Activated CD4-positive, alpha-beta T cell treated with anti-CD3 and anti-CD28 coated beads, Interleukin-2, Interleukin-6, amounts not matched to agents 100 ng/mL and 50 ng/mL, durations not matched to agents 16 hours and 8 hours (primary cell): ENCODE measurements around the gene KLF11.
"Not testable (repeated sequence)": the region's sequence is repeated elsewhere in the genome, so short reads cannot be mapped to it uniquely, and the experiment has no call there.

Experiments
- DNase-seq: peaks from one replicate; pipeline ENCODE4 v3.0.0-alpha.2; 2020

KLF11 gene

DNA sequence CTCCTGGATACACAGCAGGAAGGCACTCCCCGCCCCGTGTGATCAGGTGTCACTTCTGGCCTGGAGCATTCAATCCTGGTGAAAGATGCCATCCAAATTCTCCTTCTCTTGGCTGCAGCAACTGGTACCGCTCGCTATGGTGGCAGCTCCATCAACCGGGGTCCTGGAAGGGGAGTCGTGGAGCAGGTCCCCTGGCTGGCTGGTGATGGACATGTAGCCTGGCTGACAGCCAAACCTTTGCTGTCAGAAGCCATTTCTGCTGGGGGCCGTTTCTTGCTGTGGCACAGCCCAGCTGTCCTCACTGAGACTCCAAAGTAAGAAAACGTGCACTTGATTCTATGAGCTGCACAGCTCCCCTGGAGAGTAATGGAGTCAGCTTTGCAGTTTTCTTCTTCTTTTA, 44.0 kb downstream of the KLF11 start:
- no peak for DNase-seq

DNA sequence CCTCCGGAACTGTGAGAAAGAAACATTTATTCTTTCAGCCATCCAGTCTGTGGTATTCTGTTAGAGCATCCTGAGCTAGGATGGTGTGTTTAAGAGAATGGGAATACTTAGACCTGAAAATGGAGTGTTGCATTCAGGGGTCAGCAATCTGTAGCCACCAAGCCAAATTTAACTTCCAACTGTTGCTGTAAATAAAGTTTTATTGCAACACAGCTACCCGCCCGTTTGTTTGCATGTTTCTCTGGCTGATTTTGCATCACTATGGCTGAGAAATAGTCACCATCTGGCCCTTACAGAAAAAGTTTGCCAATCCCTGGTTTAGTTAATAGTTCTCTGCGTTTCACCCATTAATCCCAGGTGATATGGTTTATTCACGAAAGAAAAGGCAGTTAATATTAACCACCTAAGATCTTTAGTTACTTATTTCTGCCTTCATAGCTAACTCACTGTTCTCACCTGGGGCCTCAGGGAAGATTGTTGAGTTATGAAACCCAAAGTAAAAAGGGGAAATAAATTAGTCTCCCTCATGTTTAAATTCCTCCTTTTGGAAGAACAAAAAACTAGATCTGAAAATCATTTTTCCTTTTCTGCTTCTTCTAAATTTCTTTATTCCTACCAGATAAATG, 46.3 kb downstream of the KLF11 start:
- no peak for DNase-seq

DNA sequence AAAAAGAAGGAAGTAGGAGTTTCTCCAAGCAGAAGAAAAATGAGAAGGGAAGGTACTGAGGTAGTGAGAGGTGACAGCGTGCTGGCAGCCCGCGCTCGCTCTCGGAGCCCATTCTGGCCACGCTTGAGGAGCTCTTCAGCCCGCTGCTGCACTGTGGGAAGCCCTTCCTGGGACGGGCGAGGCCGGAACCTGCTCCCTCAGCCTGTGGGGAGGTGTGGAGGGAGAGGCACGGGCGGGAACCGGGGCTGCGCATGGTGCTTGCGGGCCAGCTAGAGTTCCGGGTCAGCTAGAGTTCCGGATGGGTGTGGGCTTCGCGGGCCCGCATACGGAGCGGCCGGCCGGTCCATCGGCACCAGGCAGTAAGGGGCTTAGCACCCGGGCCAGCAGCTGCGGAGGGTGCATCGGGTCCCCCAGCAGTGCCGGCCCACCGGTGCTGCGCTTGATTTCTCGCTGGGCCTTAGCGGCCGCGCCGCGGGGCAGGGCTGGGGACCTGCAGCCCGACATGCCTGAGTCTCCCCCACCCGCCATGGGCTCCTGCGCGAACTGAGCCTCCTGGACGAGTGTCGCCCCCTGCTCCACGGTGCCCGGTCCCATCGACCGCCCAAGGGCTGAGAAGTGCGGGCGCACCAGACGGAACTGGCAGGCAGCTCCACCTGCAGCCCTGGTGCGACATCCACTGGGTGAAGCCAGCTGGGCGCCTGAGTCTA, 48.0 kb downstream of the KLF11 start:
- DNase-seq = no peak

DNA sequence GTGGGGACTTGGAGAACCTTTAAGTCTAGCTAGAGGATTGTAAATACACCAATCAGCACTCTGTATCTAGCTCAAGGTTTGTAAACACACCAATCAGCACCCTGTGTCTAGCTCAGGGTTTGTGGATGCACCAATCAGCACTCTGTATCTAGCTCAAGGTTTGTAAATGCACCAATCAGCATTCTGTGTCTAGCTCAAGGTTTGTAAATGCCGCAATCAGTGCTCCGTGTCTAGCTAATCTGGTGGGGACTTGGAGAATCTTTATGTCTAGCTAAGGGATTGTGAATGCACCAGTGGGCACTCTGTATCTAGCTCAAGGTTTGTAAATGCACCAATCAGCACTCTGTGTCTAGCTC, 48.5 kb downstream of the KLF11 start:
- not testable (repeated sequence) for DNase-seq

DNA sequence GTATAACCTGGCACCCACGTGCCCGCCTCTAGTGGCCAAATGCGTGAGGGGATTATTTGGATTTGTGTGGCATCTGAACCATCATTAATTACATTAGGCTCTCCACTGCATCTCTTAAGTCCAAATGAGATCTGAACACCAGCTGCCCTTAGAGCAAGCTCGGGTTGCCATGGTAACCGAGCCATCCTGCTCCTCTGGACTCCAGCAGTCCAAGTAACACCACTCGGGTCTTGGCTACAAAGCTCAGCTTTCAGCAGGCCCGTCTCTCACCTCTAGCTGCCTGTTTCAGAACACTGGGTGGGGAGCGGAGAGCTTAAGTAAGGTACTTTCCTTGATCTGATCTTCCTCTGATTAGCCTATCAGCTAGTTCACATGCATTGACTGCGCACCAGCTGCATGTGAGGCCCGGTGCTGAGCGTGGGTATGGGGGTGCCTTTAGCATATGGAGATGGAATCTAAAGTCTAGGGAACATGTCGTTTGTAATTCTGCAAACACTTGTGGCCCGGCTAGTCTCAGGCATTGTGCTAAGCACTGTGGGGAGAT, 51.0 kb downstream of the KLF11 start:
- DNase-seq = no peak

DNA sequence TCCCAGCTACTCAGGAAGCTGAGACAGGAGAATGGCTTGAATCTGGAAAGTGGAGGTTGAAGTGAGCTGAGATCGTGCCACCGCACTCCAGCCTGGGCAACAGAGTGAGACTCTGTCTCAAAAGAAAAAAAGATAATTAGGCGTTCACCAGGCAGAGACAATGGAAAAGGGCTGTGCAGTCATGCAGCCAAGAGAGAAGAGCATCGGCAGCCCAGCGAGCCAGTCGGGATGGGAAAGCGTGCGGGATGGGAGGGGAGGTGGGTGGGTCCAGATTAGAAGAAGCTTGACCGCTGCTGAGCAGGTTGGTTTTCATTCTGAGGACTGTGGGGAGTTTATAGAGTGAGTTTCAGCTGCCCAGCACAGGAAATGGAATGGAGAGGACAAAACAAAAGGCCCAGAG, 51.8 kb downstream of the KLF11 start:
- no peak for DNase-seq

DNA sequence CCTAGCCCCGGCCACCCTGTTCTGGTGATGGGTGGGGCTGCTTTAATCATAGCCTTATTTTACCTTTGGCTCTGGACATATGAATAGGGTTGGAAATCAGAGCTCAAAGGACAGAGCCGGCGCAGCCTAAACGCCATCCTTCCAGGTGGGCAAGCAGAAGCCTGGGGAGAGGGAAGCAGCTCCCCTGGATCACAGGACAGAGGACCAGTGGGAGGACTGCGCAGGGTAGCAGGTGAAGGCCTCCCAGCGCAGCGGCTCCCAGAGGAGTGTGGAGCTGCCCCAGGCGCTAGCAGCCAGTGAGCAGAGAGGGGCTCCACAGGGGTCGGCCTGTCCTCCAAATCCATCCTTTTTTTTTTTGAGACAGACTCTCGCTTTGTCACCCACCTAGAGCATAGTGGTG, 53.3 kb downstream of the KLF11 start:
- no peak for DNase-seq

DNA sequence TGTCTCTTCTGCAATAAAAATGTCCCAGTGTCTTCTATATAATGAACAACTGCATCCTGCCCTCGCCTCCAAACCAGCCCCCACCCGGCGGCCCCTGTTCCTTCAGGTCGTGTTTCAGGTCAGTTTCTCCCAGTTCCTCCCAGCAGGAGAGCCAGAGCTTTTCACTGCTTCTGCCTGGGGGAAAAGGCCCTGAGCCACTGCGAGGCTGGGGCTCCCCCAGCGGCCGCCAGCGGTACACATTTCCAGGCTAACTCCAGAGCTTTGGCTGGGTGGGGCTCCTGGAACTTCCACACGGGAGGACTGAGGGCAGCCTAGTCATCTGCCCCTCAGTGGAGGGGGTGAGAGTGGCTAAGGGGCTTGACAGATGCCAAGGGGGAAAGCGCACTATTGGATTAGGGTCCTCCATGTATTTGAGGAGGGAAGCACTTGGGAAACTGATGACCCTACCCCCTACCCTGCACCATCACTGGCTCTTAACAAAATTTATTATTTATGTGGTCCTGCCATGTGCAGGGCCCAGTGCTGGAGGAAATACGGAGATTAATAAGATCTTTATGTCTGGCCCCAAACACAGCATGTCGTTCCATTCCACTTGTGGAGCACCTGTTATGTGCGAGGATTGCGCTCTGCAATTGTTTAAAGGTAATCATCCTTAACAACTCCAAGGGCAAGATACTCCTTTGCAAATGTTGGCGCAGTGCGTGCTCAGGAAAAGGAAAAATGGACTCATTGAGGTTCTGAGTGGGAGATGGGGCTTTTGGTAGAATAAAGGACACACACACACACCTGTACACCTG, 54.2 kb downstream of the KLF11 start:
- DNase-seq = peak; percentile 48

DNA sequence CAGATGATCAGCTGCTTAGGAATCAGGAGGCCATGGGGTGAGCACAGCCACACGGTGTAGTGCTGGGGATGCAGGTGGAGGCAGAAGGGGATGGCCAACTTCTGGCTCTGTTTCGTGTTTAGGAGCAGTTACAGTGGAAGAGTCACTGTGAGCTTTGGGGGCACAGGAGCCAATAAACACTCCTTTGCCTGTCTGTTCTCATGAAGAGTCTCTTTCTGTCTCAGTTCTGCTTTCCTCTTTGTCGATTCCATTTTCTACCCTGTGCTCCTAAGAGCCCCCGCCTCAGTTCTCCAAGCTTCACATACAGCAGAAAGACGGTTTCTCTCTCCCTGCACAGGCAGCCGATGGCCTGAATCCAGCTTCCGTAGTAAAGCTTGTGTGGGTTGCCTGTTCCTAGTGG, 58.1 kb downstream of the KLF11 start:
- no peak for DNase-seq

DNA sequence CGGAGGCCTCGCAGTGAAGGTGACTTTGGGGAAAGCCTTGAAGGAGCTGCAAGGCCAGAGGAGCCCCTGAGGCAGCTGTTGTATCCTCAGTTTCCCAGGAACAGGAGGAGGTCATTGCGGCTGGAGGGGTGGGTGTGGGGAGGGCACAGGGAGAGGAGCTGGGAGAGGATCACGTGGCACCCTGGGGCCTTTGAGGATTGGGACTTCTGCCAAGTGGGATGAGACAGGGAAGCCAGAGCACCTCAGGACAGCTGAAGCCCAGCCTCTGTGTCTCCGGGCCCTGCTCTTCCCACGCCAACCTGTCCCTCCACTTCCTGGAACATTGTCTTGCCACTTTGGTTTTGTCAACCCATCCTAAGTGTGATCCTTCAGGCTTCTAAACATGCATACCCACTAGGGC, 59.8 kb downstream of the KLF11 start:
- DNase-seq = no peak
